Measurements from ENCODE around the gene C1QL1.
A peak's percentile ranks its signal among the peaks of the same experiment; 100 is the strongest.
"Not testable (repeated sequence)": the region's sequence is repeated elsewhere in the genome, so short reads cannot be mapped to it uniquely, and the experiment has no call there.

The C1QL1 gene

GRCh38 chr17:44959821-44960531, 8.1 kb downstream of the C1QL1 start:
- DNase-seq: no peak

GRCh38 chr17:44956998-44957981, 10.8 kb downstream of the C1QL1 start:
- no peak for DNase-seq

- no peak for DNase-seq
These were observed 12.3 kb downstream of the C1QL1 start for GRCh38 chr17:44955674-44956425.

GRCh38 chr17:44952946-44953475, 15.1 kb downstream of the C1QL1 start:
- no peak for DNase-seq

- DNase-seq: no peak
These were observed 19.7 kb downstream of the C1QL1 start for GRCh38 chr17:44948315-44948795.

GRCh38 chr17:44947461-44948314, 20.4 kb downstream of the C1QL1 start, which contains the start of gene KIF18B:
KIF18B (minus strand) TSS chr17:44947773; CDS start chr17:44936344, 11,429 bp downstream.
- peak; percentile 92 to 93 for DNase-seq

- not testable (repeated sequence) for DNase-seq
These were observed 22.5 kb downstream of the C1QL1 start for GRCh38 chr17:44945652-44946051.

GRCh38 chr17:44942456-44942855, 25.6 kb downstream of the C1QL1 start:
- no peak for DNase-seq

- DNase-seq: no peak
These were observed 26.3 kb downstream of the C1QL1 start for GRCh38 chr17:44941712-44942331.

GRCh38 chr17:44940768-44941167, 27.3 kb downstream of the C1QL1 start:
- no peak for DNase-seq

GRCh38 chr17:44940317-44940716, 27.8 kb downstream of the C1QL1 start:
- DNase-seq: no peak

GRCh38 chr17:44935116-44935515, 33.0 kb downstream of the C1QL1 start:
- DNase-seq: no peak

GRCh38 chr17:44934745-44935105, 33.4 kb downstream of the C1QL1 start:
- no peak for DNase-seq

- DNase-seq: no peak
These were observed 34.0 kb downstream of the C1QL1 start for GRCh38 chr17:44933824-44934744.

GRCh38 chr17:44932787-44933097, 35.4 kb downstream of the C1QL1 start:
- no peak for DNase-seq

GRCh38 chr17:44932096-44932786, 35.9 kb downstream of the C1QL1 start:
- DNase-seq: no peak

GRCh38 chr17:44931376-44931775, 36.7 kb downstream of the C1QL1 start:
- no peak for DNase-seq

GRCh38 chr17:44930667-44931066, 37.4 kb downstream of the C1QL1 start:
- DNase-seq: no peak

GRCh38 chr17:44928950-44929720, 39.0 kb downstream of the C1QL1 start:
- DNase-seq: no peak

Data from CD4-positive, alpha-beta T cell treated with Interleukin-4 for 1 hour (primary cell).